Measurements from ENCODE around the gene DSCAM.

DSCAM gene

GRCh38 chr21:40792691-40793456, 54.1 kb downstream of the DSCAM start:
- Histone ChIP-seq H3K4me1 (no peaks in the 10 kb centered on the region), H4K20me1 (no peaks in the 10 kb centered on the region), H3K36me3 (no peaks in the 10 kb centered on the region), H3K9me3 (no peaks in the 10 kb centered on the region), H3K27ac (no peak overlapping the region), H3K4me3 (no peak overlapping the region), H3K27me3 (no peaks in the 10 kb centered on the region), H3K4me2 (no peak overlapping the region), H3K9ac (no peak overlapping the region)
- no peak for TF ChIP-seq Cebpa-rat (IDR thresholded peaks at IDR 0.05)

- H3K27me3 ChIP-seq: no peaks in the 10 kb centered on the region
- H3K4me3 ChIP-seq: no peak overlapping the region
- no peaks in the 10 kb centered on the region for H3K4me1 ChIP-seq
- TF ChIP-seq Cebpa-rat (IDR thresholded peaks at IDR 0.05): no peak
- H3K9me3 ChIP-seq: no peaks in the 10 kb centered on the region
- no peaks in the 10 kb centered on the region for H3K36me3 ChIP-seq
- H3K27ac ChIP-seq: no peak overlapping the region
- H3K9ac ChIP-seq: no peak overlapping the region
- H3K4me2 ChIP-seq: no peak overlapping the region
- no peaks in the 10 kb centered on the region for H4K20me1 ChIP-seq
These were observed 58.3 kb downstream of the DSCAM start for GRCh38 chr21:40788635-40789034.

- no peaks in the 10 kb centered on the region for H3K27me3 ChIP-seq
- no peaks in the 10 kb centered on the region for H3K4me1 ChIP-seq
- H3K4me3 ChIP-seq: no peak overlapping the region
- H3K9ac ChIP-seq: no peak overlapping the region
- no peaks in the 10 kb centered on the region for H4K20me1 ChIP-seq
- no peak for TF ChIP-seq Cebpa-rat (IDR thresholded peaks at IDR 0.05)
- H3K36me3 ChIP-seq: no peaks in the 10 kb centered on the region
- H3K27ac ChIP-seq: no peak overlapping the region
- H3K9me3 ChIP-seq: no peaks in the 10 kb centered on the region
- no peak overlapping the region for H3K4me2 ChIP-seq
These were observed 63.6 kb downstream of the DSCAM start for GRCh38 chr21:40783404-40783803.

- H3K4me1 ChIP-seq: peaks cover 19% of the 10 kb centered on the region
- H3K4me2 ChIP-seq: no peak overlapping the region
- no peak overlapping the region for H3K4me3 ChIP-seq
- no peaks in the 10 kb centered on the region for H4K20me1 ChIP-seq
- no peak for TF ChIP-seq Cebpa-rat (IDR thresholded peaks at IDR 0.05)
- H3K27ac ChIP-seq: no peak overlapping the region
- no peaks in the 10 kb centered on the region for H3K36me3 ChIP-seq
- no peak overlapping the region for H3K9ac ChIP-seq
- H3K27me3 ChIP-seq: no peaks in the 10 kb centered on the region
- H3K9me3 ChIP-seq: no peaks in the 10 kb centered on the region
These were observed 76.4 kb downstream of the DSCAM start for GRCh38 chr21:40770435-40771055.

GRCh38 chr21:40769231-40769630, 77.7 kb downstream of the DSCAM start:
- no peak overlapping the region for H3K4me3 ChIP-seq
- H3K4me2 ChIP-seq: no peak overlapping the region
- H3K36me3 ChIP-seq: no peaks in the 10 kb centered on the region

GRCh38 chr21:40768056-40768455, 78.9 kb downstream of the DSCAM start:
- Histone ChIP-seq H3K4me1 (peaks cover 6% of the 10 kb centered on the region), H4K20me1 (no peaks in the 10 kb centered on the region), H3K9me3 (no peaks in the 10 kb centered on the region), H3K27ac (no peak overlapping the region), H3K36me3 (no peaks in the 10 kb centered on the region), H3K9ac (no peak overlapping the region), H3K27me3 (no peaks in the 10 kb centered on the region), H3K4me2 (no peak overlapping the region), H3K4me3 (no peak overlapping the region)
- TF ChIP-seq Cebpa-rat (IDR thresholded peaks at IDR 0.05): no peak

More at GRCh38 chr21:40769231-40769630, 77.7 kb downstream of the DSCAM start:
- H4K20me1 ChIP-seq: no peaks in the 10 kb centered on the region
- no peaks in the 10 kb centered on the region for H3K27me3 ChIP-seq
- no peak for TF ChIP-seq Cebpa-rat (IDR thresholded peaks at IDR 0.05)
- H3K27ac ChIP-seq: no peak overlapping the region
- H3K4me1 ChIP-seq: peaks cover 17% of the 10 kb centered on the region
- H3K9me3 ChIP-seq: no peaks in the 10 kb centered on the region
- H3K9ac ChIP-seq: no peak overlapping the region

GRCh38 chr21:40766381-40766780, 80.6 kb downstream of the DSCAM start:
- no peak overlapping the region for H3K4me2 ChIP-seq
- H4K20me1 ChIP-seq: no peaks in the 10 kb centered on the region
- H3K27ac ChIP-seq: no peak overlapping the region
- no peak overlapping the region for H3K9ac ChIP-seq
- no peak overlapping the region for H3K4me3 ChIP-seq
- TF ChIP-seq Cebpa-rat (IDR thresholded peaks at IDR 0.05): no peak
- H3K4me1 ChIP-seq: no peaks in the 10 kb centered on the region
- no peaks in the 10 kb centered on the region for H3K36me3 ChIP-seq
- H3K9me3 ChIP-seq: no peaks in the 10 kb centered on the region
- no peaks in the 10 kb centered on the region for H3K27me3 ChIP-seq

GRCh38 chr21:40765811-40766210, 81.1 kb downstream of the DSCAM start:
- Histone ChIP-seq H3K4me1 (no peaks in the 10 kb centered on the region), H4K20me1 (no peaks in the 10 kb centered on the region), H3K27ac (no peak overlapping the region), H3K4me3 (no peak overlapping the region), H3K36me3 (no peaks in the 10 kb centered on the region), H3K9me3 (no peaks in the 10 kb centered on the region), H3K27me3 (no peaks in the 10 kb centered on the region), H3K9ac (no peak overlapping the region), H3K4me2 (no peak overlapping the region)
- no peak for TF ChIP-seq Cebpa-rat (IDR thresholded peaks at IDR 0.05)

- no peak for TF ChIP-seq Cebpa-rat (IDR thresholded peaks at IDR 0.05)
- no peaks in the 10 kb centered on the region for H3K27me3 ChIP-seq
- no peak overlapping the region for H3K4me3 ChIP-seq
- no peaks in the 10 kb centered on the region for H3K4me1 ChIP-seq
- H4K20me1 ChIP-seq: no peaks in the 10 kb centered on the region
- no peak overlapping the region for H3K4me2 ChIP-seq
- no peak overlapping the region for H3K27ac ChIP-seq
- H3K9me3 ChIP-seq: no peaks in the 10 kb centered on the region
- no peaks in the 10 kb centered on the region for H3K36me3 ChIP-seq
- H3K9ac ChIP-seq: no peak overlapping the region
These were observed 86.1 kb downstream of the DSCAM start for GRCh38 chr21:40760821-40761220.

GRCh38 chr21:40759061-40759460, 87.9 kb downstream of the DSCAM start:
- Histone ChIP-seq H3K27me3 (no peaks in the 10 kb centered on the region), H3K27ac (no peak overlapping the region), H3K4me3 (no peak overlapping the region), H4K20me1 (no peaks in the 10 kb centered on the region), H3K4me2 (no peak overlapping the region), H3K9ac (no peak overlapping the region), H3K4me1 (no peaks in the 10 kb centered on the region), H3K9me3 (no peaks in the 10 kb centered on the region), H3K36me3 (no peaks in the 10 kb centered on the region)
- no peak for TF ChIP-seq Cebpa-rat (IDR thresholded peaks at IDR 0.05)

Measured in BLaER1 (cell line).